HG02840 (cell line): Measurements from ENCODE around the gene PRPF31.

Experiments
- ATAC-seq: cut with Tn5 transposase; IDR thresholded peaks from one replicate; pipeline ENCODE4 v1.9.1; 2021; ENCODE audit warnings: mild to moderate bottlenecking, moderate library complexity, moderate number of reproducible peaks; ENCODE audit not compliant: unreplicated experiment, low FRiP score

PRPF31 gene

DNA sequence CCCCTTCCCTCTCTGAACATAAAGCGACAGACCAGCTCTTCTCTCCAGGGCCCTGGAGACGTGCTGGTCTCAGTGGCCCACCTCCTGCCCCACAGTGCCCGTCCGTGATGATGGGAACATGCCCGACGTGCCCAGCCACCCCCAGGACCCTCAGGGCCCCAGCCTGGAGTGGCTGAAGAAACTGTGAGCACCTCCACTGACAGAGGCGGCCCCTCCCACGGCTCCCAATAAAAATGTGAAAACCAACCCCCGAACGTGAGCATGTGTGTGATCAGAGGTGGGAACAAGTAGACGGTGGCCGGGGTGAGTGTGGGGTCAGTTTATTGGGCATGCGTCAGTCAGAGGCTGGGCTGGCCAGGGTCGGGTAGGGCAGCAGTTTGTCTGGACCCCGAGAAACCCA is 8.8 kb upstream of the PRPF31 start:
- ATAC-seq: no peak

- no peak for ATAC-seq
These were observed 7.6 kb upstream of the PRPF31 start for GRCh38 chr19:54107876-54108490.

DNA sequence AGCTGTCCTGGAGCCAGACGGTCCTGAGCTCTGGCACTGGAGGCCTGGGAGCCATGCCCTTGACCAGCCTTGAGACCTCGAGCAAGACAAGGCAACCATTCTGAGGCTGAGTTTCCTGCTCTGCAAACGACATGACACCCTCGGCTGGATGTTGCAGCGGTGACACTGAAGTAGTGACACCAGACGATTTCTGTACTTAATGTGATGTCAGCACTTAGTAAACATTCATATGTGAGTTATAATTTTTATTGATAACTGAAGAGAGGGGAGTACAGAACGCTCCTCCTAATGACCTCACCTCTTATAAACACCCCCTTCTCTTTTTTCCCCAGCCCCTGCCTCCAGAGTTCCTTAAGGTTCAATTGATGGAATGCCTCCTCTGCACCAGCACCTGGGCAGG is 7.1 kb upstream of the PRPF31 start:
- no peak for ATAC-seq

GRCh38 chr19:54109651-54110050 is 5.9 kb upstream of the PRPF31 start:
- no peak for ATAC-seq

GRCh38 chr19:54114340-54115108 is 1.0 kb upstream of the PRPF31 start:
- ATAC-seq: no peak

- no peak for ATAC-seq
These were observed 5.7 kb downstream of the PRPF31 start for GRCh38 chr19:54121259-54121658.

- no peak for ATAC-seq
These were observed 8.1 kb downstream of the PRPF31 start for GRCh38 chr19:54123682-54124081.

DNA sequence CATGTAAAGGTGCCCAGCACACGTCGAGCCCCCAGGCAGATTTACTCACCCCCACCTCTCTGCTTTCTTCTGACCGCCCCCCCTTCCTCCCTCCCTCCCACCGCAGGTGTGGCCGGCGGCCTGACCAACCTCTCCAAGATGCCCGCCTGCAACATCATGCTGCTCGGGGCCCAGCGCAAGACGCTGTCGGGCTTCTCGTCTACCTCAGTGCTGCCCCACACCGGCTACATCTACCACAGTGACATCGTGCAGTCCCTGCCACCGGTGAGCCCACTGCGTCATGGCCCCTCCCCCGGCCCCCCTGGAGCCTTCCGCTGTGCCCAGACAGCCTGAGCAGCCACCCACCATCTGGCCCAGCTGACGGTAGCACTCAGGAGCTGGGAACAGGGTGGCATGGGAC is 8.8 kb downstream of the PRPF31 start:
- no peak for ATAC-seq

DNA sequence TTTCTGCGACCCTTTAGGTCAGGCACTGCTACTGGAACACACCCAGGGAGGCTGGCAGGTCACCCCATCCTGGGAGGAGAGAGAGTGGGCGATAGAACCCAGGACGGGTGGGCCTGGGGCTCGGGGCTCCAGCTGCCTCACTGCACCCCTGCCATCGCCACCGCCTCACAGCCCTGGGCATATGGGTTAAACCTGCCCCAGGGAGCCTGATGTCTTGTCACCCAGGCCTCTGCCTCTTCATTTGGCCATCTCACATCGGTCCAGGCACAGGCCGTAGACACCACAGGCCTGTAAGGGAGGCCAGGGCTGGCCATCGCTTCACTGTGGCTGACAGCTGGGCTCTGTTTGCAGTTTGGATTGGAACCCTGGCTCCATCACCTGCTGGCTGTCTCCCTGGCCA is 10.2 kb downstream of the PRPF31 start:
- no peak for ATAC-seq

- ATAC-seq: no peak
These were observed 12.3 kb downstream of the PRPF31 start for GRCh38 chr19:54127688-54128440.

- no peak for ATAC-seq
These were observed 12.8 kb downstream of the PRPF31 start for GRCh38 chr19:54128441-54128725.

GRCh38 chr19:54128796-54129616 is 13.5 kb downstream of the PRPF31 start:
- ATAC-seq: no peak

GRCh38 chr19:54129617-54129996 is 14.1 kb downstream of the PRPF31 start:
- no peak for ATAC-seq

DNA sequence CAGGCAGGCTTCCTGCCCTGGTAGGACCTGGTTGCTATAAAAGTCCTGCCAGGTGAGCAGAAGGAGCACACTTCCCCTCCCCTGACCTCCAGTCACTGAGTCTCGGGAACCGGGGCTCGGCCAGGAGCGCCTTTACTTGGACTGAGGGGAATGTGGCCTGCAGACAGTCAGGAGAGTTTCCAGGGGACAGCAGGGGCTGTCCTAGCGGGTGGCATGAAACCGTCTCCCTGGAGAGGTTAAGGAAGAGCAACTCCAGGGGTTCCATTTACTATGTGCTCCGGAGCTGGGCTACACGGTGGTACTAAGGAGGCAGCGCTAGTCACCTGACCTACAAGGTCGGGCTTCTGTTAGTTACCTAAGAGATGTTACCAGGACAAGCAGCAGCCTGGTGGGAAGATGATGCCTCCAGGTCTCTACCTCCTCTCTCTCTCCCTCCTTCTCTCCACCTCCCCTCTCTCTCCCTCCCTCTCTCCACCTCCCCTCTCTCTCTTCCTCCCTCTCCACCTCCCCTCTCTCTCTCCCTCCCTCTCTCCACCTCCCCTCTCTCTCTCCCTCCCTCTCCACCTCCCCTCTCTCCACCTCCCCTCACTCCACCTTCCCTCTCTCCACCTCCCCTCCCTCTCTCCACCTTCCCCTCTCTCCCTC is 17.9 kb downstream of the PRPF31 start:
- ATAC-seq: no peak

- ATAC-seq: no peak
These were observed 18.5 kb downstream of the PRPF31 start for GRCh38 chr19:54133957-54134590.

GRCh38 chr19:54136086-54136863 is 20.7 kb downstream of the PRPF31 start:
- ATAC-seq: no peak

- ATAC-seq: peak; percentile 79
These were observed 21.5 kb downstream of the PRPF31 start for GRCh38 chr19:54136864-54137698.

- ATAC-seq: no peak
These were observed 22.3 kb downstream of the PRPF31 start, which contains the start of gene CNOT3 for GRCh38 chr19:54137699-54138488. TSS of gene CNOT3 (plus strand) at chr19:54137762. CDS start at chr19:54142979, 5,217 bp downstream.
